Stomach (tissue), 9 donors: ENCODE results near the gene ZNF597. TPM values are rescaled to one million over a fixed set of nuclear protein-coding genes. Genes with fewer than 3 reads are reported as not detected.

Source experiments
- DNase-seq, 2 donors: peaks; one replicate each; pipeline versions ENCODE4 v3.0.0 to v3.0.0-alpha.2; 2013 to 2019
- H3K27ac ChIP-seq, 5 donors: fragments of 200-600 bp in 4 of 5; sonication (generic) in 4 of 5; one replicate each; pipeline ENCODE4 v1.5.1; 2013 to 2019; ENCODE audit warnings: mild to moderate bottlenecking in 1 of 5, moderate library complexity in 1 of 5
- H3K27me3 ChIP-seq, 3 donors: fragments of 200-600 bp; sonication (generic); one replicate each; pipeline ENCODE4 v1.5.1; 2017 to 2019; ENCODE audit warnings: mixed run types in 1 of 3
- H3K36me3 ChIP-seq, 4 donors: fragments of 200-600 bp; sonication (generic); 1 replicate in 3 of 4; 2 replicates in 1 of 4; pipeline ENCODE4 v1.5.1; 2016 to 2019
- H3K4me1 ChIP-seq, 4 donors: fragments of 200-600 bp; sonication (generic); one replicate each; pipeline ENCODE4 v1.5.1; 2016 to 2019
- H3K4me3 ChIP-seq, 4 donors: fragments of 200-600 bp; sonication (generic) in 3 of 4; one replicate each; pipeline ENCODE4 v1.5.1; 2016 to 2019; ENCODE audit warnings: mild to moderate bottlenecking in 1 of 4
- H3K9me3 ChIP-seq, 4 donors: fragments of 200-600 bp; sonication (generic); one replicate each; pipeline ENCODE4 v1.5.1; 2016 to 2019
- EP300 ChIP-seq: sonication (generic); formaldehyde crosslinking; IDR thresholded peaks from one replicate; pipeline ENCODE4 v1.6.1; 2017; ENCODE audit warnings: antibody characterized with exemption
- POLR2A ChIP-seq, 4 donors: fragments of 450-650 bp; IDR thresholded peaks; one replicate each; pipeline ENCODE4 v1.6.1; 2016; ENCODE audit warnings: antibody characterized with exemption in 4 of 4, control low read depth in 2 of 4, mild to moderate bottlenecking in 1 of 4, moderate library complexity in 1 of 4
- POLR2AphosphoS5 ChIP-seq, 3 donors: sonication (generic); formaldehyde crosslinking; IDR thresholded peaks; one replicate each; pipeline ENCODE4 v1.6.1; 2016; ENCODE audit warnings: antibody characterized with exemption in 3 of 3
- WGBS, 5 donors: extraction: QIAGEN DNeasy Blood & Tissue Kit in 3 of 5; methylation state at CpG; one replicate each; pipeline versions ENCODE4 v1.1.5 to v1.1.7; 2013 to 2018; 5-methylcytosine and 5-hydroxymethylcytosine counted together
- intact Hi-C: fragments of 100-400 bp; cut with DNase I; formaldehyde crosslinking; loops from one replicate; pipeline ENCODE4 v1.15.1; 2023; ENCODE audit warnings: low total_unique reads
- polyA plus RNA-seq, 3 donors: library from polyadenylated mRNA; stranded (reverse); fragments of 200-250 nt; gene quantifications; one replicate each; pipeline ENCODE4 v1.2.3, GENCODE V29; 2013
- total RNA-seq, 5 donors: library from RNA; depleted of rRNA; stranded (reverse); fragments of >200 nt; gene quantifications; one replicate each; pipeline versions ENCODE4 v1.1.0 to v1.2.3, GENCODE V29; 2014 to 2016
- TF ChIP-seq, protein P1 (sequence below), 7 experiments: fragments of 450-650 bp in 4 of 7; fragments of 200-600 bp in 3 of 7; sonication (generic) in 3 of 7; IDR thresholded peaks; one replicate each; pipeline ENCODE4 v1.5.1; 2016 to 2019; ENCODE audit warnings: antibody characterized with exemption in 7 of 7, control low read depth in 2 of 7, mild to moderate bottlenecking in 1 of 7
- donor health status: healthy with polysubstance abuse.
- donor health status: Bipolar disorder and iron deficiency.
- donor health status: healthy.

The ZNF597 gene
- total and polyA plus RNA-seq, 8 donors: 0.45 to 2.2 (median 0.78) TPM; not detected in 1

DNA sequence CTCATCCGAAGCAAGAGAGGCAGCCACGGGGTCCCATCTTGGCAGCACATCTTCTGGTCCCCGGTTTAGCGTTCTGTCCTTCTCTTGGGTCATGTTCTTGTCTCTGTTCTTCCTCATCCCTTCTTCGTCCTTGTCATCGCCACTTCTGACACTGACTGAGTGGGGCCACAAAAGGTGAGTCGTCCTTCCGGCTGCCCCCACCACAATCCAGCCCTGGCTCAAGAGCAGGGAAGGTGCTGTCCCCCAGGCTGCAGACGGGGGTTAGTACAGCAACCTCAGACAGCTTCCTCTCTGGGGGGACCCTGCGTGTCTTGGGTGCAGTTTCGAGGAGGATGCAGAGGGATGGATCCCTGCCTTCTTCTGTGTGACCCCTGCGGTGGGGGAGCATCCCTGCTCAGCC lies 22.0 kb upstream of the ZNF597 start:
- TF ChIP-seq, protein P1, sequence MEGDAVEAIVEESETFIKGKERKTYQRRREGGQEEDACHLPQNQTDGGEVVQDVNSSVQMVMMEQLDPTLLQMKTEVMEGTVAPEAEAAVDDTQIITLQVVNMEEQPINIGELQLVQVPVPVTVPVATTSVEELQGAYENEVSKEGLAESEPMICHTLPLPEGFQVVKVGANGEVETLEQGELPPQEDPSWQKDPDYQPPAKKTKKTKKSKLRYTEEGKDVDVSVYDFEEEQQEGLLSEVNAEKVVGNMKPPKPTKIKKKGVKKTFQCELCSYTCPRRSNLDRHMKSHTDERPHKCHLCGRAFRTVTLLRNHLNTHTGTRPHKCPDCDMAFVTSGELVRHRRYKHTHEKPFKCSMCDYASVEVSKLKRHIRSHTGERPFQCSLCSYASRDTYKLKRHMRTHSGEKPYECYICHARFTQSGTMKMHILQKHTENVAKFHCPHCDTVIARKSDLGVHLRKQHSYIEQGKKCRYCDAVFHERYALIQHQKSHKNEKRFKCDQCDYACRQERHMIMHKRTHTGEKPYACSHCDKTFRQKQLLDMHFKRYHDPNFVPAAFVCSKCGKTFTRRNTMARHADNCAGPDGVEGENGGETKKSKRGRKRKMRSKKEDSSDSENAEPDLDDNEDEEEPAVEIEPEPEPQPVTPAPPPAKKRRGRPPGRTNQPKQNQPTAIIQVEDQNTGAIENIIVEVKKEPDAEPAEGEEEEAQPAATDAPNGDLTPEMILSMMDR (IDR thresholded peaks at IDR 0.05): no peak
- TF ChIP-seq POLR2AphosphoS5 (IDR thresholded peaks at IDR 0.05) (no peak), EP300 (no peak), POLR2A (IDR thresholded peaks at IDR 0.05) (no peak)
- no peak overlapping the region for H3K27ac ChIP-seq
- H3K9me3 ChIP-seq: no peaks in the 10 kb centered on the region
- no peak overlapping the region for H3K4me3 ChIP-seq
- 89 to 97% (median 91%) methylated on average over 12 of the region's 12 CpGs for WGBS, 5 donors
- H3K36me3 ChIP-seq: peaks cover 19 to 30% (median 25%) of the 10 kb centered on the region in 4 donors
- intact Hi-C loops: no loop called here
- no peaks in the 10 kb centered on the region for H3K27me3 ChIP-seq
- DNase-seq: no peak
- H3K4me1 ChIP-seq: peaks cover 45 to 99% (median 87%) of the 10 kb centered on the region in 4 donors

DNA sequence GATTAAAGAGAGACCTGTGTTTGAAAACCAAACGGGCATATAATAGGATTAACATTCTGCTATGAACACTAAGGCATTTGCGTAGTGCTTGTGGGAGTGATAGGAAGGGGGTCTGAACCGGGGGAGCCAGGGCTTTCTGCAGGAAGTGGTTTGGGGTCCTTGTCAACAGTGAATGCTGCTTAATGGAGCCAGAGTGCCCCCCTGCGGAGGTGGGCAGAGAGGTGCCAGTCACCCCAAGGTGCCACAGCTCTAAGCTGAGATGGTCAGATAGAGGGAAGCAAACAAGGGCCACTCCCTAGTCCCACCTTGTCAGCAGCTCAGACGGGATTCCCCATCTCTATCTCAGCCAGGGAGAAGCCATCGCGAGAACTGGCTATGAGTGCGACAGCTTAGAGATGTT lies 17.8 kb upstream of the ZNF597 start:
- peaks cover 9 to 12% (median 10%) of the 10 kb centered on the region in 4 donors for H3K36me3 ChIP-seq
- intact Hi-C loops: no loop called here
- peak overlapping the region in 4 of 5 donors; percentile 3 to 99 (median 60) for H3K27ac ChIP-seq
- H3K4me1 ChIP-seq: peaks cover 47 to 88% (median 79%) of the 10 kb centered on the region in 4 donors
- WGBS, 5 donors: 32 to 52% (median 39%) methylated on average over 8 of the region's 8 CpGs
- H3K9me3 ChIP-seq: no peaks in the 10 kb centered on the region
- H3K4me3 ChIP-seq: no peak overlapping the region
- peak in 1 of 2 donors; percentile 41 for DNase-seq
- H3K27me3 ChIP-seq: no peaks in the 10 kb centered on the region
- TF ChIP-seq, protein P1 (IDR thresholded peaks at IDR 0.05): no peak
- TF ChIP-seq EP300: no peak
- no peak for TF ChIP-seq POLR2A (IDR thresholded peaks at IDR 0.05)
- no peak for TF ChIP-seq POLR2AphosphoS5 (IDR thresholded peaks at IDR 0.05)

DNA sequence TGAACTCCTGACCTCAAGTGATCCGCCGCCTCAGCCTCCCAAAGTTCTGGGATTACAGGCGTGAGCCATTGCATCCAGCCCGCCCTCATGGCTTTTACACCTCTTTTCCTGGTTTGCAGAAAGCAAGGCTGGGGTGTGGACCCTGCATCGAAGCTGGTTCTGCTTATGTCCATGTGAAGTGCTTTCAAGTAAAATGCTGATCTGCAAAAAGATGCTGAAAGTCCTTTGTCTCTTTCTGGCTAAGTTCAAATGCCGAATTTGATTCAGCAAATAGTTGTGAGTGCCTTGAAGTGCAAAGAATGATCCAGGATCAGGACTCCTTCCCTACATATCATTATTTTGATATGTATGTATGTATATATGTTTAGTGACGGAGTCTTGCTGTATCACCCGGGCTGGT lies 17.3 kb upstream of the ZNF597 start:
- H3K4me3 ChIP-seq: peak overlapping the region in 2 of 4 donors; percentile 89 to 90
- peaks cover 51 to 87% (median 78%) of the 10 kb centered on the region in 4 donors for H3K4me1 ChIP-seq
- no peaks in the 10 kb centered on the region for H3K27me3 ChIP-seq
- H3K27ac ChIP-seq: peak overlapping the region; percentile 16 to 99 (median 97)
- WGBS, 5 donors: 57 to 70% (median 58%) methylated on average over 8 of the region's 8 CpGs
- no peak for TF ChIP-seq EP300
- TF ChIP-seq POLR2AphosphoS5 (IDR thresholded peaks at IDR 0.05): no peak
- TF ChIP-seq POLR2A (IDR thresholded peaks at IDR 0.05): no peak
- TF ChIP-seq, protein P1 (IDR thresholded peaks at IDR 0.05): no peak
- peaks cover 4 to 6% (median 4%) of the 10 kb centered on the region in 4 donors for H3K36me3 ChIP-seq
- intact Hi-C loops: no loop called here
- no peak for DNase-seq
- no peaks in the 10 kb centered on the region for H3K9me3 ChIP-seq

DNA sequence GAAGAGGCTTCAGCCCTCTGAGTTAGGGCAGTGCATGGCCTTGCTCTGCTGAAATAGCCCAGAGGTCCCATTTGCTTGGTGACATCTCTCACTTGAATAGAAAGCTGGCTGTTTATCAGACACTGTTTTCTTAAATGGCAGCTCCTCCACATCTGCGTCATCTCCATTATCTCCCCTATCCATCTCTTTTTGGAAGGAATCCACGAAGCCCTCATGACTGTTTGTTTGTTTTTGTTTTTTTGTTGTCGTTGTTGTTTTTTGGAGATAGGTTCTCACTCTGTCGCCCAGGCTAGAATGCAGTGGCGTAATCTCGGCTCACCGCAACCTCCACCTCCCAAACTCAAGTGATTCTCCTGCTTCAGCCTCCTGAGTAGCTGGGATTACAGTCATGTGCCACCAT lies 16.8 kb upstream of the ZNF597 start:
- H3K27ac ChIP-seq: peak overlapping the region; percentile 59 to 99 (median 97)
- H3K9me3 ChIP-seq: no peaks in the 10 kb centered on the region
- H3K36me3 ChIP-seq: peaks cover 0 to 6% (median 0%) of the 10 kb centered on the region in 4 donors
- no peak for DNase-seq
- TF ChIP-seq, protein P1 (IDR thresholded peaks at IDR 0.05): no peak
- no peak for TF ChIP-seq POLR2AphosphoS5 (IDR thresholded peaks at IDR 0.05)
- no peak for TF ChIP-seq POLR2A (IDR thresholded peaks at IDR 0.05)
- TF ChIP-seq EP300: no peak
- H3K27me3 ChIP-seq: no peaks in the 10 kb centered on the region
- intact Hi-C loops: no loop called here
- peak overlapping the region in 2 of 4 donors; percentile 89 to 90 for H3K4me3 ChIP-seq
- 54 to 69% (median 60%) methylated on average over 7 of the region's 7 CpGs for WGBS, 5 donors
- peaks cover 51 to 85% (median 76%) of the 10 kb centered on the region in 4 donors for H3K4me1 ChIP-seq
